GM12878 (cell line): ENCODE results near the gene MARCKSL1.

Experiments used
- ATF2 ChIP-seq: IDR thresholded peaks from 2 replicates; pipeline ENCODE4 v1.6.1; 2012; ENCODE audit warnings: low read length, inconsistent platforms
- CEBPB ChIP-seq, 2 experiments: fragments of 150-350 bp in 1 of 2; IDR thresholded peaks; 2 replicates each; pipeline ENCODE4 v1.6.1; 2012 to 2014; ENCODE audit warnings: low read depth in 2 of 2, low read length in 2 of 2, borderline replicate concordance in 1 of 2, inconsistent platforms in 1 of 2
- CHD4 ChIP-seq: fragments of 200-600 bp; sonication (generic); IDR thresholded peaks from 2 replicates; pipeline ENCODE4 v1.6.1; 2016; ENCODE audit warnings: mild to moderate bottlenecking
- DPF2 ChIP-seq: fragments of 450-650 bp; IDR thresholded peaks from 2 replicates; pipeline ENCODE4 v1.6.1; 2017; ENCODE audit warnings: mild to moderate bottlenecking
- ELK1 ChIP-seq: IDR thresholded peaks from 2 replicates; pipeline ENCODE4 v1.6.1; 2012; ENCODE audit warnings: low read depth, low read length, improper control_type of control experiment
- FOXK2 ChIP-seq: fragments of 450-650 bp; IDR thresholded peaks from 2 replicates; pipeline ENCODE4 v1.6.1; 2017; ENCODE audit warnings: mild to moderate bottlenecking, moderate library complexity
- HDAC6 ChIP-seq: fragments of 200-600 bp; sonication (generic); IDR thresholded peaks from one replicate; pipeline ENCODE4 v1.8.0; 2017; ENCODE audit warnings: antibody characterized with exemption; ENCODE audit not compliant: unreplicated experiment
- MEF2A ChIP-seq: IDR thresholded peaks from 2 replicates; pipeline ENCODE4 v1.6.1; 2011; ENCODE audit warnings: low read depth, mild to moderate bottlenecking, low read length, moderate library complexity; ENCODE audit not compliant: insufficient read depth
- NFYB ChIP-seq: IDR thresholded peaks from 2 replicates; pipeline ENCODE4 v1.6.1; 2011; ENCODE audit warnings: low read depth, mild to moderate bottlenecking, low read length, improper control_type of control experiment, moderate library complexity; ENCODE audit not compliant: insufficient read depth
- POLR2A ChIP-seq: IDR thresholded peaks from 2 replicates; pipeline ENCODE4 v1.6.1; 2011; ENCODE audit warnings: low read depth, mild to moderate bottlenecking, low read length
- POLR2AphosphoS2 ChIP-seq: IDR thresholded peaks from 2 replicates; pipeline ENCODE4 v1.6.1; 2011; ENCODE audit warnings: low read depth, mild to moderate bottlenecking, low read length, improper control_type of control experiment, moderate library complexity
- TF ChIP-seq, protein P1 (sequence below): IDR thresholded peaks from 2 replicates; pipeline ENCODE4 v1.6.1; 2011; ENCODE audit warnings: low read depth, low read length, improper control_type of control experiment, borderline replicate concordance
- TF ChIP-seq, protein P2 (sequence below), 3 experiments: IDR thresholded peaks in 2 of 3; conservative IDR thresholded peaks in 1 of 3; 2 replicates each; pipeline ENCODE4 v1.5.1; 2011; ENCODE audit warnings: low read depth in 3 of 3, low read length in 3 of 3, mild to moderate bottlenecking in 3 of 3, control low read depth in 2 of 3, moderate library complexity in 2 of 3, inconsistent platforms in 1 of 3, mixed read lengths in 1 of 3; ENCODE audit not compliant: control insufficient read depth in 2 of 3, insufficient read depth in 1 of 3; ENCODE audit errors: extremely low read depth in 1 of 3
- TF ChIP-seq, protein P3 (sequence below): IDR thresholded peaks from 2 replicates; pipeline ENCODE4 v1.6.1; 2011; ENCODE audit warnings: mild to moderate bottlenecking, low read depth, low read length, moderate library complexity; ENCODE audit not compliant: insufficient replicate concordance

GRCh38 chr1:32285658-32286057 is 50.4 kb downstream of the MARCKSL1 start:
- TF ChIP-seq NFYB (no peak), POLR2A (no peak), FOXK2 (no peak), CHD4 (no peak), ELK1 (no peak), ATF2 (no peak), DPF2 (no peak), POLR2AphosphoS2 (no peak), MEF2A (no peak), CEBPB (IDR thresholded peaks at IDR 0.05; ENCODE audit: borderline replicate concordance in 1 of 2, low read depth in 2 of 2, low read length in 2 of 2) (no peak), HDAC6 (no peak)
- TF ChIP-seq, protein P1, sequence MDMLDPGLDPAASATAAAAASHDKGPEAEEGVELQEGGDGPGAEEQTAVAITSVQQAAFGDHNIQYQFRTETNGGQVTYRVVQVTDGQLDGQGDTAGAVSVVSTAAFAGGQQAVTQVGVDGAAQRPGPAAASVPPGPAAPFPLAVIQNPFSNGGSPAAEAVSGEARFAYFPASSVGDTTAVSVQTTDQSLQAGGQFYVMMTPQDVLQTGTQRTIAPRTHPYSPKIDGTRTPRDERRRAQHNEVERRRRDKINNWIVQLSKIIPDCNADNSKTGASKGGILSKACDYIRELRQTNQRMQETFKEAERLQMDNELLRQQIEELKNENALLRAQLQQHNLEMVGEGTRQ = no peak
- TF ChIP-seq, protein P2, sequence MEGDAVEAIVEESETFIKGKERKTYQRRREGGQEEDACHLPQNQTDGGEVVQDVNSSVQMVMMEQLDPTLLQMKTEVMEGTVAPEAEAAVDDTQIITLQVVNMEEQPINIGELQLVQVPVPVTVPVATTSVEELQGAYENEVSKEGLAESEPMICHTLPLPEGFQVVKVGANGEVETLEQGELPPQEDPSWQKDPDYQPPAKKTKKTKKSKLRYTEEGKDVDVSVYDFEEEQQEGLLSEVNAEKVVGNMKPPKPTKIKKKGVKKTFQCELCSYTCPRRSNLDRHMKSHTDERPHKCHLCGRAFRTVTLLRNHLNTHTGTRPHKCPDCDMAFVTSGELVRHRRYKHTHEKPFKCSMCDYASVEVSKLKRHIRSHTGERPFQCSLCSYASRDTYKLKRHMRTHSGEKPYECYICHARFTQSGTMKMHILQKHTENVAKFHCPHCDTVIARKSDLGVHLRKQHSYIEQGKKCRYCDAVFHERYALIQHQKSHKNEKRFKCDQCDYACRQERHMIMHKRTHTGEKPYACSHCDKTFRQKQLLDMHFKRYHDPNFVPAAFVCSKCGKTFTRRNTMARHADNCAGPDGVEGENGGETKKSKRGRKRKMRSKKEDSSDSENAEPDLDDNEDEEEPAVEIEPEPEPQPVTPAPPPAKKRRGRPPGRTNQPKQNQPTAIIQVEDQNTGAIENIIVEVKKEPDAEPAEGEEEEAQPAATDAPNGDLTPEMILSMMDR (IDR thresholded peaks at IDR 0.05 in 2 of 3, conservative IDR thresholded peaks at IDR 0.05 in 1 of 3; ENCODE audit: control insufficient read depth in 2 of 3, extremely low read depth in 1 of 3, insufficient read depth in 1 of 3, low read depth in 3 of 3, low read length in 3 of 3) = no peak
- TF ChIP-seq, protein P3, sequence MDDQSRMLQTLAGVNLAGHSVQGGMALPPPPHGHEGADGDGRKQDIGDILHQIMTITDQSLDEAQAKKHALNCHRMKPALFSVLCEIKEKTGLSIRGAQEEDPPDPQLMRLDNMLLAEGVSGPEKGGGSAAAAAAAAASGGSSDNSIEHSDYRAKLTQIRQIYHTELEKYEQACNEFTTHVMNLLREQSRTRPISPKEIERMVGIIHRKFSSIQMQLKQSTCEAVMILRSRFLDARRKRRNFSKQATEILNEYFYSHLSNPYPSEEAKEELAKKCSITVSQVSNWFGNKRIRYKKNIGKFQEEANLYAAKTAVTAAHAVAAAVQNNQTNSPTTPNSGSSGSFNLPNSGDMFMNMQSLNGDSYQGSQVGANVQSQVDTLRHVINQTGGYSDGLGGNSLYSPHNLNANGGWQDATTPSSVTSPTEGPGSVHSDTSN = no peak
